HFF-Myc (cell line): ENCODE results near the gene TTN.

ENCODE experiments used
- DNase-seq: peaks from one replicate; pipeline ENCODE4 v3.0.0-alpha.2; 2011; ENCODE audit warnings: low read depth; ENCODE audit errors: extremely low read depth
- H3K4me3 ChIP-seq: replicated peaks from 2 replicates; pipeline ENCODE4 v1.5.1; 2011; ENCODE audit warnings: low read depth, mild to moderate bottlenecking, control low read depth, low read length
- TF ChIP-seq, protein P1 (sequence below): IDR thresholded peaks from 2 replicates; pipeline ENCODE4 v1.5.1; 2012; ENCODE audit warnings: mild to moderate bottlenecking, low read depth, low read length, control low read depth; ENCODE audit errors: missing control alignments

TTN gene

DNA sequence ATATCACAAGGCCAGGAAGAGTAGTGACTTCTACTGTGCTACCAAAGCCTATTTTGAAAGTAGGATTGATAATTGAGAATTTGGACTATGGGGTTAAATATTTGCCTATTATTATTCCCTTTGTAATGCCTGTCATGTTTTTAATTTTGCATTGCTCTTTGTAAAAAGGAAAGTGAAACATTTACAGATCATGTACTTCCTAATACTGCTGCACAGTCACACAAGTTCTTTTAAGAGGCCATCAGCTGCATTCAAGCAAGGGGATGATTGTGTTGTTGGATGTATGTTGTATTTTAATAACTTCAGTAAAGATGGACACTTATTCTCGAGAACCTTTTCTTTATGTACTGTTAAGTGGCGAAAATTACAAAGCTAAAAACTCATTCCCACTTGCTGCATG lies 256.9 kb downstream of the TTN start:
- no peak for DNase-seq
- no peak overlapping the region for H3K4me3 ChIP-seq
- TF ChIP-seq, protein P1, sequence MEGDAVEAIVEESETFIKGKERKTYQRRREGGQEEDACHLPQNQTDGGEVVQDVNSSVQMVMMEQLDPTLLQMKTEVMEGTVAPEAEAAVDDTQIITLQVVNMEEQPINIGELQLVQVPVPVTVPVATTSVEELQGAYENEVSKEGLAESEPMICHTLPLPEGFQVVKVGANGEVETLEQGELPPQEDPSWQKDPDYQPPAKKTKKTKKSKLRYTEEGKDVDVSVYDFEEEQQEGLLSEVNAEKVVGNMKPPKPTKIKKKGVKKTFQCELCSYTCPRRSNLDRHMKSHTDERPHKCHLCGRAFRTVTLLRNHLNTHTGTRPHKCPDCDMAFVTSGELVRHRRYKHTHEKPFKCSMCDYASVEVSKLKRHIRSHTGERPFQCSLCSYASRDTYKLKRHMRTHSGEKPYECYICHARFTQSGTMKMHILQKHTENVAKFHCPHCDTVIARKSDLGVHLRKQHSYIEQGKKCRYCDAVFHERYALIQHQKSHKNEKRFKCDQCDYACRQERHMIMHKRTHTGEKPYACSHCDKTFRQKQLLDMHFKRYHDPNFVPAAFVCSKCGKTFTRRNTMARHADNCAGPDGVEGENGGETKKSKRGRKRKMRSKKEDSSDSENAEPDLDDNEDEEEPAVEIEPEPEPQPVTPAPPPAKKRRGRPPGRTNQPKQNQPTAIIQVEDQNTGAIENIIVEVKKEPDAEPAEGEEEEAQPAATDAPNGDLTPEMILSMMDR, result no peak

DNA sequence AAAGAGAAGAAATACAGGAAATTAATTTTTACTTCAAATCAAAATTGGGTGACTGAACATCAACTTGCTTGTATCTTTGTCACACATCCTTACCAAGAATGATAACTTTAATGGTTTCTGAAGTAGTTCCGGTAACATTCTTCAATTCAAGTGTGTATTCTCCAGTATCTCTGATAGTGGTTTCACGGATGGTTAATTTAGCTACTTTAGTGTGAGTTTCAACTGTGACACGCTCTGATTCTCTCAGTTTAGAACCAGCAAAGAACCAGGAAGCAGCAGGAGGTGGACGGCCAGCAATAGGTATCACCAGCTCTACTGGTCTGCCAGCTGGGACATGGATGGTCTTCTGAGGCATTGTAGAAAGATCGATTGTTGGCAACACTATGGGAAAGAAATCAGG lies 264.7 kb downstream of the TTN start:
- no peak overlapping the region for H3K4me3 ChIP-seq
- DNase-seq, result no peak
- TF ChIP-seq, protein P1, result no peak

DNA sequence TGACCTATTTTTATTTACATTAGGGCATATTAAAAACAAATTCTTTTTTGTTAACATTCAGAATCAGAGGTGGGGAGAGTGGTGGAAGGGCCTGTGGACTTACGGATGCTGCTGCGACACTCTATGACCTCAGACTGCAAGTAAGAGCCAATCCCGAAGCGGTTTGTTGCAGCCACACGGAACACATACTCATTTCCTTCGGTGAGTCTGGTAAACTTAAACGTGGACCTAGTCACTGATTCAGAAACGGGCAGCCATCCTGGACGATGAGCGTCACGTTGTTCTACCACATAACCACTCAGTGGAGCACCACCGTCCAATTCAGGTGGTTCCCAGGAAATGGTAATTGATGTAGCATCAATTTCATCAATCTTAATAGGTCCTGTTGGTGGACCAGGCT lies 265.1 kb downstream of the TTN start:
- H3K4me3 ChIP-seq, result no peak overlapping the region
- no peak for DNase-seq
- TF ChIP-seq, protein P1, result no peak

DNA sequence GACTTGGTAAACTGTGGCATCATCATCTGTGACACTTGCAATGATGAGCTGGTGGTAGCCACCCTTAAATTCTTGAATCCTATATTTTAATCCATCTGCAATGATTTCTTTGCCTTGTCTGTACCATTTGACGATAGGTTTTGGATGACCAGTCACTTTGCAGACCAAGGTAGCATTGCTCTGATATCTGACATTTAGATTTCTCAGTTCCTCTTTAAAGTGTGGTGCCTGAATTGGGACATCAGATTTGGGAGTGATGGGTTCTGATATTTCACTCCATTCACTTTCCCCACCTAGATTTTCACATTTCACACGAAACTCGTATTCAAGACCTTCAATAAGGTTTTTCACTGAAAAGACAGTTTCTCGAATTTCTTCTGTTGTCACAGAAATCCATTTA lies 271.2 kb downstream of the TTN start:
- DNase-seq, result no peak
- no peak overlapping the region for H3K4me3 ChIP-seq
- TF ChIP-seq, protein P1, result no peak

DNA sequence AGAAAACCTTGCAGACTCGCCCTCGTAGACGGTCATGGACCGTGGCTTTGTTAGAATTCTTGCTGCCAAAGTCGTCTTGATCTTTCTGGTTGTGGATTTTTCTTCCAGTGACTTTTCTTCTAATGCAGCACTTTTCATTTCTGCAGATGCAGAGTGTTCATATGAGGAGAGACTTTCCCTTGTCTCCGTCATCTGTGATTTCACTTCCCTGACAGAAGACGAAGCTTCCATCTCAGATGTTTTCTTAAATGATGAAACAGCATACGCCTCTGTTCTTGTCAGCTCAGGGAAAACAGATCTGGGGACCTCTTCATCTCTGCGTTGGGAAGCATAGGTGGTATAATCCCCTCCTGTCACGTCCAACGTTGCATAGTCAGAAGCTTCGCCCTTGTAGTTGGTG lies 276.1 kb downstream of the TTN start:
- TF ChIP-seq, protein P1, result no peak
- no peak for DNase-seq
- H3K4me3 ChIP-seq, result no peak overlapping the region

DNA sequence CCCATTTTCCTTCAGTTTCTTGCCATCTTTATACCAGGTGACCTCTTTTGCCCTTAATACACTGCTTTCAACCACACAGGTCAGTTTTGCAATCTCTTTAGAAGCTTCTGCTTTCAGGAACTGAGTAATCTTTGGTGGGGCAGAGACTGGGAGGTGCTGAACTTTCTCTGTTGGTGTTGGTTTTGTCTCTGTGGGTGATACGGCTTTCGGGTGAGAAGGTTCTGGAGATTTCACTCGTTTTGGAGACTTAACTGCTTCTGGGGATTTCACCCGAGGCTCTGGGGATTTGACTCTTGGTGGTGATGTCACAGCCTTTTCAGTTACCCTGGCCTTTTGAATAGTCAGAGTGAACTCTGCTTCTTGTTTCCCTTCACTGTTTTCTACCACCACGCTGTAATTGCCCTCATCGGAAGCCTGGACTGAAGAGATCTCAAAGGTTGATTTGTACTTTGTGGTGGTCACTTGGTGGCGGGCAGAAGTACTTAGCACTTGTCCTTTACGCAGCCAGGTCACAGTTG lies 276.5 kb downstream of the TTN start:
- TF ChIP-seq, protein P1, result no peak
- DNase-seq, result no peak
- no peak overlapping the region for H3K4me3 ChIP-seq

DNA sequence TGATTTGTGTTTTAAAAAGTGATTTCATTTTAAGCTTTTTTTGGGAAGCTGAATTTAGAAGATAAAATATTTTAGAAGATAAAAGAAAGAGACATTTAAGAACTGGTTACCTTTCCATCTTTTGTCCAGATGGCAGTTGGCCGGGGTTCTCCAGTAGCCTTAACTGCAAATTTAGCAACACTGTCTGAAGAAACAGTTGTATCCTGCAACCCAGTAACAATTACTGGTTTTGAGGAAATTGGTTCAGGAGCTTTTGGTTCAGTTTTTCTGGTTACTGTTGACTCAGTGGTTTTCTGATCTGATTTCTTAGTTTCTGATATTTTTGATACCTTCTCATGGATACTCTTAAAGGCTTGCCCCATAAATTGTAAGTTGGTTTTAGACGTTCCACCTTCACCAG lies 277.1 kb downstream of the TTN start:
- no peak overlapping the region for H3K4me3 ChIP-seq
- no peak for DNase-seq
- TF ChIP-seq, protein P1, result no peak
